Transverse colon (tissue), 4 donors: ENCODE results near the gene CYB5R4.

ENCODE experiments used
- EP300 ChIP-seq: sonication (generic); formaldehyde crosslinking; IDR thresholded peaks from one replicate; pipeline ENCODE4 v1.6.1; 2017; ENCODE audit warnings: antibody characterized with exemption, low read depth
- POLR2A ChIP-seq: fragments of 450-650 bp; IDR thresholded peaks from one replicate; pipeline ENCODE4 v1.6.1; 2016; ENCODE audit warnings: antibody characterized with exemption, mild to moderate bottlenecking, moderate library complexity
- POLR2AphosphoS5 ChIP-seq, 3 donors: sonication (generic); formaldehyde crosslinking; IDR thresholded peaks; one replicate each; pipeline ENCODE4 v1.6.1; 2016; ENCODE audit warnings: antibody characterized with exemption in 3 of 3
- TF ChIP-seq, protein P1 (sequence below), 5 experiments: fragments of 200-600 bp in 3 of 5; fragments of 450-650 bp in 2 of 5; sonication (generic) in 3 of 5; IDR thresholded peaks; 1 replicate in 2 of 5; 2 replicates in 3 of 5; pipeline ENCODE4 v1.5.1; 2016 to 2017; ENCODE audit warnings: antibody characterized with exemption in 5 of 5, inconsistent platforms in 3 of 5, mild to moderate bottlenecking in 2 of 5, moderate library complexity in 1 of 5

DNA sequence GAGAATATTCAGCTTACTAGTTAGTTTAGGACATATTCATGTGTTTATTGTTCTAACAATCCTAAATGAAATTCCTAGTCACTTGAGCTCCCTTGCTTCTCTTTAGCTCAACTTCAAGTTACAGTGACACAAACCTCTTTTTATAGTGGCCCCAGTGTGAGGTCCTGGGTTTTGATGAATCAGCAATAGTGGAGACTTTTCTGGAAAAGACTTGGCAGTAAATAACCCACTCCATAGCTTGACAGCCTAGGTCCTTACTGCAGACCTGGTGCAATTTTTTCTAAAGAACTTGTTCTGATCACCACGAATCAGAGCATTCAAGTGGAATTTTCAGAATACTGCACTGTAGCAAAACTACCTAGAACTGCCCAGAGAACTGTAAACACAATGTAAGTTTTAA, 13.2 kb upstream of the CYB5R4 start:
- TF ChIP-seq POLR2A (no peak), POLR2AphosphoS5 (IDR thresholded peaks at IDR 0.05) (no peak), EP300 (no peak)
- TF ChIP-seq, protein P1, sequence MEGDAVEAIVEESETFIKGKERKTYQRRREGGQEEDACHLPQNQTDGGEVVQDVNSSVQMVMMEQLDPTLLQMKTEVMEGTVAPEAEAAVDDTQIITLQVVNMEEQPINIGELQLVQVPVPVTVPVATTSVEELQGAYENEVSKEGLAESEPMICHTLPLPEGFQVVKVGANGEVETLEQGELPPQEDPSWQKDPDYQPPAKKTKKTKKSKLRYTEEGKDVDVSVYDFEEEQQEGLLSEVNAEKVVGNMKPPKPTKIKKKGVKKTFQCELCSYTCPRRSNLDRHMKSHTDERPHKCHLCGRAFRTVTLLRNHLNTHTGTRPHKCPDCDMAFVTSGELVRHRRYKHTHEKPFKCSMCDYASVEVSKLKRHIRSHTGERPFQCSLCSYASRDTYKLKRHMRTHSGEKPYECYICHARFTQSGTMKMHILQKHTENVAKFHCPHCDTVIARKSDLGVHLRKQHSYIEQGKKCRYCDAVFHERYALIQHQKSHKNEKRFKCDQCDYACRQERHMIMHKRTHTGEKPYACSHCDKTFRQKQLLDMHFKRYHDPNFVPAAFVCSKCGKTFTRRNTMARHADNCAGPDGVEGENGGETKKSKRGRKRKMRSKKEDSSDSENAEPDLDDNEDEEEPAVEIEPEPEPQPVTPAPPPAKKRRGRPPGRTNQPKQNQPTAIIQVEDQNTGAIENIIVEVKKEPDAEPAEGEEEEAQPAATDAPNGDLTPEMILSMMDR (IDR thresholded peaks at IDR 0.05), result no peak
